PC-3 (cell line): ENCODE data around the gene KLF12. TPM values are rescaled to one million over a fixed set of nuclear protein-coding genes. Genes with fewer than 3 reads are reported as not detected.

Experiments
- ATAC-seq: fragments of 200-7000 bp; cut with Tn5 transposase; 2 replicates; pipeline ENCODE4 v1.9.1; 2020; ENCODE audit warnings: mild to moderate bottlenecking, moderate library complexity
- BruUV-seq: library from RNA; stranded (reverse); fragments of 400-500 nt; replicated peaks from 2 replicates; lab custom pipeline; 2021; lab: Mats Ljungman, UMichigan
- CTCF ChIA-PET: fragments of 300-600 bp; sonication (Branson Sonifier 250); formaldehyde crosslinking; loops from one replicate; lab custom pipeline; 2022; ENCODE audit warnings: antibody characterized with exemption; lab: Charles Lee
- POLR2A ChIA-PET: fragments of 300-600 bp; sonication (Branson Sonifier 250); formaldehyde crosslinking; loops from one replicate; lab custom pipeline; 2022; ENCODE audit warnings: antibody characterized with exemption; ENCODE audit not compliant: unreplicated experiment; lab: Charles Lee
- DNase-seq: peaks from one replicate; pipeline ENCODE4 v3.0.0-alpha.2; 2015
- H2AFZ ChIP-seq: fragments of 300-600 bp; sonication (generic); 2 replicates; pipeline ENCODE4 v1.6.0; 2016; ENCODE audit warnings: antibody characterized with exemption, low read length
- H3F3A ChIP-seq: fragments of 300-600 bp; sonication (generic); one replicate; pipeline ENCODE4 v1.6.0; 2017; ENCODE audit warnings: antibody characterized with exemption, low read length, control low read depth, mild to moderate bottlenecking; ENCODE audit not compliant: unreplicated experiment
- H3K27ac ChIP-seq: fragments of 300-600 bp; sonication (generic); 2 replicates; pipeline ENCODE4 v1.5.1; 2016; ENCODE audit warnings: mild to moderate bottlenecking, low read length
- H3K27me3 ChIP-seq: fragments of 300-600 bp; sonication (generic); 2 replicates; pipeline ENCODE4 v1.6.1; 2016; ENCODE audit warnings: low read length, mixed read lengths
- H3K36me3 ChIP-seq: fragments of 300-600 bp; sonication (generic); 2 replicates; pipeline ENCODE4 v1.6.1; 2016; ENCODE audit warnings: low read depth, mixed run types, low read length, mixed read lengths
- H3K4me1 ChIP-seq: fragments of 300-600 bp; sonication (generic); 2 replicates; pipeline ENCODE4 v1.5.1; 2016; ENCODE audit warnings: low read length; ENCODE audit not compliant: insufficient read depth
- H3K4me2 ChIP-seq: fragments of 300-600 bp; sonication (generic); 2 replicates; pipeline ENCODE4 v1.6.0; 2016; ENCODE audit warnings: low read length
- H3K4me3 ChIP-seq: fragments of 300-600 bp; sonication (generic); 2 replicates; pipeline ENCODE4 v1.5.1; 2016; ENCODE audit warnings: mild to moderate bottlenecking, low read length, mixed read lengths
- H3K79me2 ChIP-seq: fragments of 300-600 bp; sonication (generic); 2 replicates; pipeline ENCODE4 v1.6.1; 2017; ENCODE audit warnings: low read length, mixed read lengths
- H3K9ac ChIP-seq: fragments of 300-600 bp; sonication (generic); 2 replicates; pipeline ENCODE4 v1.6.0; 2016; ENCODE audit warnings: mild to moderate bottlenecking, low read length
- H3K9me2 ChIP-seq: fragments of 300-600 bp; sonication (generic); replicated peaks from 2 replicates; pipeline ENCODE4 v1.6.1; 2016; ENCODE audit warnings: mixed run types, low read length, mixed read lengths
- H3K9me3 ChIP-seq: fragments of 300-600 bp; sonication (generic); 2 replicates; pipeline ENCODE4 v1.6.1; 2016; ENCODE audit warnings: low read length, mixed read lengths
- H4K20me1 ChIP-seq: fragments of 300-600 bp; sonication (generic); 2 replicates; pipeline ENCODE4 v1.6.1; 2016; ENCODE audit warnings: low read length, mixed read lengths
- CTCF ChIP-seq: fragments of 300-600 bp; sonication (generic); conservative IDR thresholded peaks from 2 replicates; pipeline ENCODE4 v1.5.1; 2017; ENCODE audit warnings: antibody characterized with exemption, low read depth, mild to moderate bottlenecking, low read length
- EZH2 ChIP-seq: fragments of 300-600 bp; sonication (generic); IDR thresholded peaks from one replicate; pipeline ENCODE4 v1.6.1; 2017; ENCODE audit warnings: antibody characterized with exemption, mild to moderate bottlenecking, low read length; ENCODE audit not compliant: unreplicated experiment
- EZH2phosphoT487 ChIP-seq: fragments of 300-600 bp; sonication (generic); IDR thresholded peaks from 2 replicates; pipeline ENCODE4 v1.6.1; 2018; ENCODE audit warnings: mild to moderate bottlenecking, antibody characterized with exemption, low read length, borderline replicate concordance
- intact Hi-C: fragments of 100-400 bp; cut with micrococcal nuclease; formaldehyde crosslinking; loops from 2 replicates; pipeline ENCODE4 v1.9.0; 2023
- total RNA-seq: library from RNA; depleted of rRNA; stranded (reverse); fragments of >200 nt; gene quantifications from 2 replicates; pipeline ENCODE4 v1.2.3, GENCODE V29; 2014

KLF12 gene
- total RNA-seq, 1 experiment from 2014 or later = 6.4 TPM

DNA sequence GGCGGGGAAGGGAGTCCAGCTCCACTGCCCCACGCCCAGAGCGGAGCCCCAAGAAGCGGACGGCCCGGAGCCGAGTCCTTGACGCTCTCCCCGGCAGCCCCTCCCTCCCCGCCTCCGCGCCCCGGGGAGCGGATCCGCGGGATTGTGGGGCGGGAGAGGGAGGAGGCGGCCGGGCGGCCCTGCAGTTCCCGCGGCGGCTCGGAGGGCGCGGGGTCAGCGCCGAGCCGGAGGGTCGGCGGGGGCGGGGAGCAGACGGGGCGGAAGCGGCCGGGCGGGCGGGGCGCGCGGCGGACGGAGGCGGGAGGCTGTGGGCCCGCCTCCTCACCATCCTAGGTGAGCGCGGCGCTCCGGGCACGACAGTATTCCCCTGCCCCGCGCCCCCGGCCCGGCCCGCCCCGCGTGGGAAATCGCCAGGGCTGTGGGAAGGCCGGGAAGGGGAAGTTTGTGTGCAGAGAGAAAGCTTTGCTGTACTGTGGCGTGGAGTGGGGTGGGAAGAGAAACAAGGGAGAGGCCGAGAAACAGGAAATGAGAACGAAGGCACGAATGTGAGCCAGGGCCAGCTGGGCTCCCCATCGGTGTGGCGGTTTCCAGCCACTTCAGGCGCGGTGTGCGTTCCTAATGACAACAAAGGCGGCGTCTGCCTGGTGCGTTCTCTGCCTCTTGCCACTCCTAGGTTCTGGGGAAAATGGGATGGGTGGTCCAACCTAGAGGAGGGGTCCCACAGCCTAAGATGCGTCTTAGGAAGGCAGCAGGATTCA, 1.3 kb upstream of the KLF12 start:
- H3K36me3 ChIP-seq = no peaks in the 10 kb centered on the region
- CTCF ChIA-PET = interaction anchor here (1.2 kb wide), 1 partner anchor 151 kb away, joined by 9 read pairs; no protein-coding TSS in a partner anchor
- no peak for TF ChIP-seq EZH2phosphoT487
- TF ChIP-seq EZH2 = no peak
- TF ChIP-seq CTCF = no peak

GRCh38 chr13:74134777-74135325, 647 bp upstream of the KLF12 start:
- peak overlapping the region; percentile 89 for H3K9ac ChIP-seq

More for the DNA sequence above, 1.3 kb upstream of the KLF12 start:
- peak overlapping the region; percentile 100 for H3K4me2 ChIP-seq
- peak overlapping the region; percentile 98 for H3K4me3 ChIP-seq
- H3K9ac ChIP-seq = peak overlapping the region; percentile 89
- peaks cover 34% of the 10 kb centered on the region for H3K79me2 ChIP-seq
- H2AFZ ChIP-seq = peak overlapping the region; percentile 98
- H3K27me3 ChIP-seq = no peaks in the 10 kb centered on the region
- ATAC-seq (peak; percentile 48), DNase-seq (peak; percentile 63)
- H3K9me3 ChIP-seq = no peaks in the 10 kb centered on the region
- intact Hi-C loops = loop anchor here (1.0 to 10.0 kb wide), 6 partner anchors 107 to 735 kb away; no protein-coding TSS in a partner anchor
- H4K20me1 ChIP-seq = no peaks in the 10 kb centered on the region; the same call in 1 of the 2 replicates
- H3K27ac ChIP-seq = peak overlapping the region; percentile 71
- POLR2A ChIA-PET = no interaction called here
- no peaks in the 10 kb centered on the region for H3F3A ChIP-seq
- no peaks in the 10 kb centered on the region for H3K9me2 ChIP-seq
- peaks cover 25% of the 10 kb centered on the region for H3K4me1 ChIP-seq
- BruUV-seq = no TSS peak

More at GRCh38 chr13:74134777-74135325, 647 bp upstream of the KLF12 start:
- Histone ChIP-seq H3K9me2 (no peaks in the 10 kb centered on the region), H3K27me3 (no peaks in the 10 kb centered on the region), H3K27ac (peak overlapping the region; percentile 65), H3K79me2 (peaks cover 40% of the 10 kb centered on the region), H3K9me3 (no peaks in the 10 kb centered on the region), H3K4me1 (peaks cover 32% of the 10 kb centered on the region), H3K4me3 (peak overlapping the region; percentile 98), H2AFZ (peak overlapping the region; percentile 98), H4K20me1 (no peaks in the 10 kb centered on the region; the same call in 1 of the 2 replicates), H3F3A (no peaks in the 10 kb centered on the region), H3K36me3 (no peaks in the 10 kb centered on the region), H3K4me2 (peak overlapping the region; percentile 100)
- BruUV-seq = no TSS peak
- TF ChIP-seq CTCF (no peak), EZH2 (no peak), EZH2phosphoT487 (no peak)
- ATAC-seq (peak; percentile 59), DNase-seq (peak; percentile 51)
- intact Hi-C loops = loop anchor here (1.0 to 10.0 kb wide), 6 partner anchors 107 to 1122 kb away; no protein-coding TSS in a partner anchor
- CTCF ChIA-PET = no interaction called here
- POLR2A ChIA-PET = no interaction called here
